ENCODE data around the gene BICC1. TPM values are rescaled to one million over a fixed set of nuclear protein-coding genes. Genes with fewer than 3 reads are reported as not detected.

BICC1 gene
- total RNA-seq, 4 donors from 2014 or later, result 9.3 to 20.8 (median 12.5) TPM

DNA sequence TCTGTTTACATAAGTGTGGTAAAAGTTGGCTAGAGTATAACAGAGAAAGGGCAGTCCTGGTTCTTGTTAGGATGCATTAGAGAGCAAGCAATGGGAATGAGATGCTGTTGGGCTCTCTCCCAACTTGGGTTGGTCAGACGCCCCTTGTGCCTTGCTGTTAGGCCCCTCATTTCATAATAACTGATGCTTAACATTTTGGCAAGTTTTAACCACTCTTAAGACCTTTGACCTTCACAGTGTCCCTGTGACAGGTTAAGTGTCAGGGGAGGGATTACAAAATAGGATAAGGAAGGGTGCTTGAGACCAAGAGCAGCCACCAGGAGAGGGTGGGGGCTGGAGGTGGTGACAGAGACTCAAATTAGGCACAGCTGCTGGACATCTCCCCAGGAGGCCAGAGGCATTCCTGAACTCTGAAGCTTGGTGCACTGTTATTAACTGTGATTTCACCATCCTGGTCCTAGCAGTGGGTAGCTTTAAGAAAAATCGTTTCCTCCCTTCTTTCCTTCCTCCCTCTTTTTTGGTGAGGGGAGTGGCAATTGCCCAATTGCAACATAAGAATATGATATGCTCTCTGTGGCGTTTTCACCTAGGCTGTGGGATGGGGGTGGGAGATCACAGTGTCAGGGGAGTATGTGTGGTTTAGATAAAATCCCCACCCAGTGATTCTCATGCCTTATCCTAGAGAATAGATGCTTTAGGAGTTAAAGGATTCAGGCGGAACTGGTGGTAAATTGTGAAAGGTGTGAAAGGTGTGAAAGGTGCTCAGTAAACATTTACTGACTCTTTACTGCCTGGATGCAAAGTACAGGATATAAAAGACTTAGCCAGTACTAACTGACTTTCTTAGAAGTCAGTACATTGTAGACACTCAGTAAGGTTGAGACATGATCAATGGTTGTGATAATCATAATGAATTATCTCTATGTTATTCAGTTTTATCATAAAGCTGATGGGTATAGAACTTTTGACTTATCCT, 270.5 kb downstream of the BICC1 start:
- intact Hi-C loops (cut with DNase I), result loop anchor here (10.0 kb wide), 2 partner anchors 172 to 452 kb away; no protein-coding TSS in a partner anchor
- peak in 1 of 2 donors; percentile 16 for DNase-seq
- Histone ChIP-seq H3K27me3 (no peaks in the 10 kb centered on the region), H3K36me3 (no peaks in the 10 kb centered on the region), H3K9me3 (no peaks in the 10 kb centered on the region), H3K4me1 (no peaks in the 10 kb centered on the region), H3K27ac (no peak overlapping the region), H3K4me3 (replicated peaks in 1 of 3) (no peak overlapping the region)
- 66 to 71% methylated on average over 4 of the region's 4 CpGs for WGBS, 2 donors
- TF ChIP-seq, protein P1, sequence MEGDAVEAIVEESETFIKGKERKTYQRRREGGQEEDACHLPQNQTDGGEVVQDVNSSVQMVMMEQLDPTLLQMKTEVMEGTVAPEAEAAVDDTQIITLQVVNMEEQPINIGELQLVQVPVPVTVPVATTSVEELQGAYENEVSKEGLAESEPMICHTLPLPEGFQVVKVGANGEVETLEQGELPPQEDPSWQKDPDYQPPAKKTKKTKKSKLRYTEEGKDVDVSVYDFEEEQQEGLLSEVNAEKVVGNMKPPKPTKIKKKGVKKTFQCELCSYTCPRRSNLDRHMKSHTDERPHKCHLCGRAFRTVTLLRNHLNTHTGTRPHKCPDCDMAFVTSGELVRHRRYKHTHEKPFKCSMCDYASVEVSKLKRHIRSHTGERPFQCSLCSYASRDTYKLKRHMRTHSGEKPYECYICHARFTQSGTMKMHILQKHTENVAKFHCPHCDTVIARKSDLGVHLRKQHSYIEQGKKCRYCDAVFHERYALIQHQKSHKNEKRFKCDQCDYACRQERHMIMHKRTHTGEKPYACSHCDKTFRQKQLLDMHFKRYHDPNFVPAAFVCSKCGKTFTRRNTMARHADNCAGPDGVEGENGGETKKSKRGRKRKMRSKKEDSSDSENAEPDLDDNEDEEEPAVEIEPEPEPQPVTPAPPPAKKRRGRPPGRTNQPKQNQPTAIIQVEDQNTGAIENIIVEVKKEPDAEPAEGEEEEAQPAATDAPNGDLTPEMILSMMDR (IDR thresholded peaks at IDR 0.05), result no peak
- TF ChIP-seq POLR2A (IDR thresholded peaks at IDR 0.05), result no peak

DNA sequence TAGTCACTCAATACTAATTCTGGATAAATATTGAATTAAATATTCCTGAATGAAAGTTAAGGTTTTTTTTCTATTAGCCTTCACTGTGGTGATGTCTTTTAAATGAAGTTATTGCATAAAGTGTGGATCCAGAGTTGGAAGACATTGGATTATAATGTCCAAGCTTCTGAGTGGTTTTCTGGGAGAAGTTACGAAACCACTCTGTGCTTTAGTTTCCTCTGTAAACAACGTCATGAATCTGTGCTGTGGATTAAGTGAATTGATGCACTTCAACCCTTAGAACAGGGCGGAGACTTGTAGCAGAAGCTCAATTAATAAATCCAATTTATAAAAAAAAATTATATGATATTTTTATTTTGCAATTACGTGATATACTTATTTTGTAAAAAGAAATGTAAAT, 271.7 kb downstream of the BICC1 start:
- Histone ChIP-seq H3K36me3 (no peaks in the 10 kb centered on the region), H3K9me3 (no peaks in the 10 kb centered on the region), H3K27me3 (no peaks in the 10 kb centered on the region), H3K4me1 (no peaks in the 10 kb centered on the region), H3K27ac (no peak overlapping the region), H3K4me3 (replicated peaks in 1 of 3) (no peak overlapping the region)
- no peak for DNase-seq
- intact Hi-C loops (cut with DNase I), result loop anchor here (10.0 kb wide), 2 partner anchors 170 to 450 kb away; no protein-coding TSS in a partner anchor
- TF ChIP-seq, protein P1 (IDR thresholded peaks at IDR 0.05), result no peak
- no peak for TF ChIP-seq POLR2A (IDR thresholded peaks at IDR 0.05)
- WGBS, 2 donors, result 77 to 84% methylated on average over 4 of the region's 4 CpGs

DNA sequence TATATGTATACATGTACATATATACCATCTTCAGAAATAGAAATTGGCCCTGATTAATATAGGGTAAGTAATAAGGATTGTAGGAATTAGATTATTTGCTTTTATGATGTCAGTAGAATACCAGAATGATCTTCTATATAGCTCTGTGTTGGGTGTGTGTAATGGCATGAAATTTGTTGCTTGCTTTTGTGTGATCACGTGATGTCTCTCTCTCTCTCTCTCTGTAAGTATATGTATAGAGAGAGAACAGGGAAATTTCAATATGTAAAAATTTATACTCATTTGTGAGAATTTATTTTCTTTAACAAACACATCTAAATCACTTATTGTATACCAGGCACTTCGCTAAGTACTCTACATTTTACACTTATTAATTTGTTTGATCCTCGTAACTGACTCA, 272.7 kb downstream of the BICC1 start:
- intact Hi-C loops (cut with DNase I), result loop anchor here (10.0 kb wide), 2 partner anchors 169 to 449 kb away; no protein-coding TSS in a partner anchor
- H3K27me3 ChIP-seq, result no peaks in the 10 kb centered on the region
- H3K9me3 ChIP-seq, result no peaks in the 10 kb centered on the region
- no peak for DNase-seq
- TF ChIP-seq, protein P1 (IDR thresholded peaks at IDR 0.05), result no peak
- TF ChIP-seq POLR2A (IDR thresholded peaks at IDR 0.05), result no peak
- 92 to 98% methylated on average over 3 of the region's 3 CpGs for WGBS, 2 donors
- H3K36me3 ChIP-seq, result no peaks in the 10 kb centered on the region
- no peaks in the 10 kb centered on the region for H3K4me1 ChIP-seq
- H3K27ac ChIP-seq, result no peak overlapping the region
- no peak overlapping the region for H3K4me3 ChIP-seq (replicated peaks in 1 of 3)

DNA sequence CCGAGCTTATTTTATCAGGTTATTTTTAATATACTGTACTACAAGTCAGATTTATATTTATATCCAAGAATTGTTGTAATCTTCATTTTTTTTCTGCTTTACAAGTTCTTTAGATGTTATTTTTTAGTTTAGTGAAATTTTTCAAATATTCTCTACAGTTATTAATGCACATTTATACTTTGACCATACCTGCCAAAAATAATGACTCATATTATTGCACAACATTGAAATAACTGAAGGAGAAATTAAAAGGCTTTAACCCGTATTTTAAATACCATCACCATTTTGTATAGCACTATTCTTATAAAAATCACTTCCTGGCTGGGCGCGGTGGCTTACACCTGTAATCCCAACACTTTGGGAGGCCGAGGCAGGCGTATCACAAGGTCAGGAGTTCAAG, 278.5 kb downstream of the BICC1 start:
- intact Hi-C loops (cut with DNase I), result no loop called here
- no peak for TF ChIP-seq POLR2A (IDR thresholded peaks at IDR 0.05)
- TF ChIP-seq, protein P1 (IDR thresholded peaks at IDR 0.05), result no peak
- 88 to 90% methylated on average over 6 of the region's 6 CpGs for WGBS, 2 donors

DNA sequence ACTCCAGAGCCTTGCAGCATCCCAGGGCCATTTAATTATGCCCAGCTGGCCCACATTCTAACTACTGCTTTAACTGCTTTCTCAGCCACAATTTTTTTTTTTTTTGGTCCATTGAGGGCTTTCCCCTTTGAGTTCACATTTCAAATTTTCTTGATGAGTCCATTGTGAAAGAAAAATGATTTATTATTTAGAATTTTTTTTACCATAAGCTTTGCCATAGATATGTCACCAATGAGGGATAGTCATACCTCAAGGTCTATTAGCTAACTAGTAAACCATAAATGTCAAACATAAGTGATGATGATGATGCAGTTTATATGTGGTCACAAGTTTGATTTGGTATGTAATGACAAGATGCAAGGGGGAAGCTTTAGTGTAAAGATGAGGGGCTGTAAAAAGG, 282.9 kb downstream of the BICC1 start:
- TF ChIP-seq, protein P1 (IDR thresholded peaks at IDR 0.05), result no peak
- TF ChIP-seq POLR2A (IDR thresholded peaks at IDR 0.05), result no peak
- intact Hi-C loops (cut with DNase I), result no loop called here
- Histone ChIP-seq H3K36me3 (no peaks in the 10 kb centered on the region), H3K4me3 (replicated peaks in 1 of 3) (no peak overlapping the region), H3K27ac (no peak overlapping the region), H3K4me1 (no peaks in the 10 kb centered on the region), H3K27me3 (no peaks in the 10 kb centered on the region), H3K9me3 (no peaks in the 10 kb centered on the region)
- DNase-seq, result no peak

More for the DNA sequence above, 278.5 kb downstream of the BICC1 start:
- Histone ChIP-seq H3K4me1 (no peaks in the 10 kb centered on the region), H3K4me3 (replicated peaks in 1 of 3) (no peak overlapping the region), H3K27ac (no peak overlapping the region), H3K27me3 (no peaks in the 10 kb centered on the region), H3K9me3 (no peaks in the 10 kb centered on the region), H3K36me3 (no peaks in the 10 kb centered on the region)
- DNase-seq, result no peak

Data from thyroid gland (tissue), 4 donors.